Caco-2 (cell line): ENCODE data around the gene TGM4. TPM values are rescaled to one million over a fixed set of nuclear protein-coding genes. Genes with fewer than 3 reads are reported as not detected.

Source experiments
- BruUV-seq: library from RNA; stranded (reverse); fragments of 400-500 nt; replicated peaks from 2 replicates; lab custom pipeline; 2021; lab: Mats Ljungman, UMichigan
- CTCF ChIA-PET: fragments of 300-600 bp; sonication (Branson Sonifier 250); formaldehyde crosslinking; loops from one replicate; lab custom pipeline; 2022; ENCODE audit warnings: antibody characterized with exemption; lab: Charles Lee
- POLR2A ChIA-PET: fragments of 300-600 bp; sonication (Branson Sonifier 250); formaldehyde crosslinking; loops from one replicate; lab custom pipeline; 2022; ENCODE audit warnings: antibody characterized with exemption; lab: Charles Lee
- DNase-seq, 2 experiments: peaks; one replicate each; pipeline versions ENCODE4 v3.0.0 to v3.0.0-alpha.2; 2020 to 2022
- H3K27me3 ChIP-seq: replicated peaks from 2 replicates; pipeline ENCODE4 v1.6.0; 2011; ENCODE audit warnings: low read length; ENCODE audit not compliant: control insufficient read depth, insufficient read depth
- H3K36me3 ChIP-seq: 2 replicates; pipeline ENCODE4 v1.5.1; 2011; ENCODE audit warnings: low read length; ENCODE audit not compliant: control insufficient read depth, insufficient read depth
- H3K4me1 ChIP-seq: fragments of 250-450 bp; sonication (Bioruptor Pico); 2 replicates; pipeline ENCODE4 v1.5.1; 2020; ENCODE audit warnings: mild to moderate bottlenecking
- H3K4me3 ChIP-seq: 2 replicates; pipeline ENCODE4 v1.5.1; 2011; ENCODE audit warnings: low read depth, mild to moderate bottlenecking, control low read depth, low read length
- H3K9me3 ChIP-seq: fragments of 250-450 bp; sonication (Bioruptor Pico); 2 replicates; pipeline ENCODE4 v1.5.1; 2020; ENCODE audit warnings: mild to moderate bottlenecking, moderate library complexity
- H3K27ac Mint-ChIP-seq: one replicate; pipeline ENCODE4 v1.8.0; 2022; ENCODE audit warnings: mixed read lengths; ENCODE audit not compliant: unreplicated experiment
- H3K27me3 Mint-ChIP-seq: one replicate; pipeline ENCODE4 v1.8.0; 2022; ENCODE audit warnings: mixed read lengths; ENCODE audit not compliant: insufficient read depth, unreplicated experiment
- H3K36me3 Mint-ChIP-seq: one replicate; pipeline ENCODE4 v1.8.0; 2022; ENCODE audit warnings: mild to moderate bottlenecking, mixed read lengths; ENCODE audit not compliant: insufficient read depth, unreplicated experiment
- H3K4me1 Mint-ChIP-seq: one replicate; pipeline ENCODE4 v1.8.0; 2022; ENCODE audit warnings: low read depth, mixed read lengths; ENCODE audit not compliant: unreplicated experiment
- H3K4me3 Mint-ChIP-seq: one replicate; pipeline ENCODE4 v1.8.0; 2022; ENCODE audit warnings: mild to moderate bottlenecking, moderate library complexity, mixed read lengths; ENCODE audit not compliant: unreplicated experiment
- H3K9me3 Mint-ChIP-seq: one replicate; pipeline ENCODE4 v1.8.0; 2022; ENCODE audit warnings: mixed read lengths; ENCODE audit not compliant: unreplicated experiment
- CTCF ChIP-seq, 2 experiments: fragments of 200-600 bp in 1 of 2; IDR thresholded peaks; 1 replicate in 1 of 2; 2 replicates in 1 of 2; pipeline versions ENCODE4 v1.5.1 to v1.8.0; 2011 to 2022; ENCODE audit warnings: antibody characterized with exemption in 1 of 2, control low read depth in 1 of 2, inconsistent platforms in 1 of 2, low read depth in 1 of 2, low read length in 1 of 2, mild to moderate bottlenecking in 1 of 2, moderate library complexity in 1 of 2; ENCODE audit not compliant: insufficient read depth in 1 of 2, severe bottlenecking in 1 of 2, unreplicated experiment in 1 of 2
- intact Hi-C: fragments of 100-400 bp; cut with micrococcal nuclease; formaldehyde crosslinking; loops from one replicate; pipeline ENCODE4 v1.10.0; 2022; ENCODE audit not compliant: unreplicated experiment
- total RNA-seq: library from RNA; stranded (reverse); gene quantifications from 2 replicates; pipeline ENCODE4 v1.2.3, GENCODE V29; 2022

Gene TGM4
- total RNA-seq, 1 experiment from 2014 or later = not detected

- Mint-ChIP-seq H3K27me3 (no peaks in the 10 kb centered on the region), H3K9me3 (peaks cover 20% of the 10 kb centered on the region), H3K4me1 (no peaks in the 10 kb centered on the region), H3K36me3 (peaks cover 34% of the 10 kb centered on the region), H3K27ac (no peak overlapping the region), H3K4me3 (no peak overlapping the region)
- no peaks in the 10 kb centered on the region for H3K4me1 ChIP-seq
- ChIA-PET CTCF (no interaction called here), POLR2A (no interaction called here)
- no peak for DNase-seq
- H3K36me3 ChIP-seq = no peaks in the 10 kb centered on the region
- intact Hi-C loops = no loop called here
- peaks cover 10% of the 10 kb centered on the region for H3K9me3 ChIP-seq
- H3K27me3 ChIP-seq = no peaks in the 10 kb centered on the region
- BruUV-seq = no TSS peak
- H3K4me3 ChIP-seq = no peak overlapping the region
- no peak for TF ChIP-seq CTCF (IDR thresholded peaks at IDR 0.05; ENCODE audit: insufficient read depth in 1 of 2, low read depth in 1 of 2, low read length in 1 of 2, severe bottlenecking in 1 of 2, unreplicated experiment in 1 of 2)
These were observed 41.0 kb upstream of the TGM4 start for GRCh38 chr3:44833394-44833793.

GRCh38 chr3:44835684-44836083 lies 38.7 kb upstream of the TGM4 start:
- Mint-ChIP-seq H3K4me3 (no peak overlapping the region), H3K36me3 (peaks cover 44% of the 10 kb centered on the region), H3K9me3 (peaks cover 20% of the 10 kb centered on the region), H3K4me1 (no peaks in the 10 kb centered on the region), H3K27ac (no peak overlapping the region), H3K27me3 (no peaks in the 10 kb centered on the region)
- intact Hi-C loops = no loop called here
- CTCF ChIA-PET = no interaction called here
- no TSS peak for BruUV-seq
- Histone ChIP-seq H3K36me3 (no peaks in the 10 kb centered on the region), H3K4me3 (no peak overlapping the region), H3K9me3 (peaks cover 10% of the 10 kb centered on the region), H3K4me1 (no peaks in the 10 kb centered on the region), H3K27me3 (no peaks in the 10 kb centered on the region)
- POLR2A ChIA-PET = no interaction called here
- no peak for DNase-seq
- no peak for TF ChIP-seq CTCF (IDR thresholded peaks at IDR 0.05; ENCODE audit: insufficient read depth in 1 of 2, low read depth in 1 of 2, low read length in 1 of 2, severe bottlenecking in 1 of 2, unreplicated experiment in 1 of 2)

GRCh38 chr3:44842376-44842775 lies 32.0 kb upstream of the TGM4 start:
- ChIA-PET POLR2A (no interaction called here), CTCF (no interaction called here)
- H3K36me3 Mint-ChIP-seq = peaks cover 41% of the 10 kb centered on the region

More at GRCh38 chr3:44842376-44842775, 32.0 kb upstream of the TGM4 start:
- no TSS peak for BruUV-seq
- no peak overlapping the region for H3K27ac Mint-ChIP-seq
- Histone ChIP-seq H3K4me1 (peaks cover 7% of the 10 kb centered on the region; the same call in 1 of the 2 replicates), H3K36me3 (peaks cover 1% of the 10 kb centered on the region; the same call in 1 of the 2 replicates), H3K27me3 (no peaks in the 10 kb centered on the region), H3K4me3 (no peak overlapping the region), H3K9me3 (no peaks in the 10 kb centered on the region; the same call in 1 of the 2 replicates)
- H3K4me1 Mint-ChIP-seq = no peaks in the 10 kb centered on the region
- H3K9me3 Mint-ChIP-seq = no peaks in the 10 kb centered on the region
- DNase-seq = no peak
- H3K4me3 Mint-ChIP-seq = no peak overlapping the region
- TF ChIP-seq CTCF (IDR thresholded peaks at IDR 0.05; ENCODE audit: insufficient read depth in 1 of 2, low read depth in 1 of 2, low read length in 1 of 2, severe bottlenecking in 1 of 2, unreplicated experiment in 1 of 2) = no peak
- intact Hi-C loops = no loop called here
- no peaks in the 10 kb centered on the region for H3K27me3 Mint-ChIP-seq
